SJSA1 (cell line): ENCODE results near the gene UBE2QL1. TPM values are rescaled to one million over a fixed set of nuclear protein-coding genes. Genes with fewer than 3 reads are reported as not detected.

ENCODE experiments used
- DNase-seq, 2 experiments: peaks; one replicate each; pipeline ENCODE4 v3.0.0-alpha.2; 2015 to 2020; ENCODE audit warnings: low spot score in 2 of 2, low read depth in 1 of 2
- H3K27ac ChIP-seq: fragments of 250-450 bp; sonication (Bioruptor Pico); 2 replicates; pipeline ENCODE4 v1.5.1; 2020; ENCODE audit warnings: mild to moderate bottlenecking, moderate library complexity
- H3K27me3 ChIP-seq: fragments of 250-450 bp; sonication (Bioruptor Pico); replicated peaks from 2 replicates; pipeline ENCODE4 v1.5.1; 2020; ENCODE audit warnings: mild to moderate bottlenecking, moderate library complexity
- H3K36me3 ChIP-seq: fragments of 250-450 bp; sonication (Bioruptor Pico); 2 replicates; pipeline ENCODE4 v1.5.1; 2020; ENCODE audit warnings: mild to moderate bottlenecking
- H3K4me1 ChIP-seq: fragments of 250-450 bp; sonication (Bioruptor Pico); replicated peaks from 2 replicates; pipeline ENCODE4 v1.6.1; 2021; ENCODE audit warnings: mild to moderate bottlenecking
- H3K4me3 ChIP-seq: fragments of 250-450 bp; sonication (Bioruptor Pico); 2 replicates; pipeline ENCODE4 v1.5.1; 2020; ENCODE audit warnings: mild to moderate bottlenecking
- H3K9me3 ChIP-seq: fragments of 250-450 bp; sonication (Bioruptor Pico); replicated peaks from 2 replicates; pipeline ENCODE4 v1.5.1; 2020; ENCODE audit warnings: mild to moderate bottlenecking
- total RNA-seq: library from RNA; depleted of rRNA; stranded (reverse); fragments of >200 nt; shearing (Covaris generic); gene quantifications from 2 replicates; pipeline ENCODE4 v1.2.3, GENCODE V29; 2014

The UBE2QL1 gene
- total RNA-seq, 1 experiment from 2014 or later, result not detected

- no peaks in the 10 kb centered on the region for H3K27me3 ChIP-seq
- no peaks in the 10 kb centered on the region for H3K4me1 ChIP-seq
- H3K36me3 ChIP-seq, result no peaks in the 10 kb centered on the region
- DNase-seq, result no peak
- H3K4me3 ChIP-seq, result no peak overlapping the region
- H3K27ac ChIP-seq, result no peak overlapping the region
- 0 out of 2 replicates have a peak, but pooled peaks cover 3% of the 10 kb centered on the region for H3K9me3 ChIP-seq
Observed at GRCh38 chr5:6466975-6467567, 18.4 kb downstream of the UBE2QL1 start.

- H3K36me3 ChIP-seq, result no peaks in the 10 kb centered on the region
- H3K27me3 ChIP-seq, result no peaks in the 10 kb centered on the region
- no peak overlapping the region for H3K27ac ChIP-seq
- no peaks in the 10 kb centered on the region for H3K4me1 ChIP-seq
- H3K4me3 ChIP-seq, result no peak overlapping the region
- DNase-seq, result no peak
- H3K9me3 ChIP-seq, result 0 out of 2 replicates have a peak, but pooled peaks cover 3% of the 10 kb centered on the region
Observed at GRCh38 chr5:6467591-6467990, 18.9 kb downstream of the UBE2QL1 start.

GRCh38 chr5:6468104-6468503, 19.4 kb downstream of the UBE2QL1 start:
- no peak for DNase-seq
- H3K27ac ChIP-seq, result no peak overlapping the region
- H3K4me3 ChIP-seq, result no peak overlapping the region
- no peaks in the 10 kb centered on the region for H3K27me3 ChIP-seq
- H3K4me1 ChIP-seq, result no peaks in the 10 kb centered on the region
- H3K9me3 ChIP-seq, result 0 out of 2 replicates have a peak, but pooled peaks cover 3% of the 10 kb centered on the region
- no peaks in the 10 kb centered on the region for H3K36me3 ChIP-seq

- 0 out of 2 replicates have a peak, but pooled peaks cover 3% of the 10 kb centered on the region for H3K9me3 ChIP-seq
- H3K4me3 ChIP-seq, result no peak overlapping the region
- H3K27me3 ChIP-seq, result 0 out of 2 replicates have a peak, but pooled peaks cover 4% of the 10 kb centered on the region
- H3K27ac ChIP-seq, result no peak overlapping the region
- no peak for DNase-seq
- no peaks in the 10 kb centered on the region for H3K36me3 ChIP-seq
- H3K4me1 ChIP-seq, result no peaks in the 10 kb centered on the region
Observed at GRCh38 chr5:6468870-6469269, 20.2 kb downstream of the UBE2QL1 start.

- no peak overlapping the region for H3K27ac ChIP-seq
- no peak for DNase-seq
- no peaks in the 10 kb centered on the region for H3K36me3 ChIP-seq
- H3K4me3 ChIP-seq, result no peak overlapping the region
- 0 out of 2 replicates have a peak, but pooled peaks cover 5% of the 10 kb centered on the region for H3K27me3 ChIP-seq
- H3K9me3 ChIP-seq, result 0 out of 2 replicates have a peak, but pooled peaks cover 3% of the 10 kb centered on the region
- H3K4me1 ChIP-seq, result no peaks in the 10 kb centered on the region
Observed at GRCh38 chr5:6469836-6470235, 21.2 kb downstream of the UBE2QL1 start.

GRCh38 chr5:6470672-6471071, 22.0 kb downstream of the UBE2QL1 start:
- no peaks in the 10 kb centered on the region for H3K4me1 ChIP-seq
- 0 out of 2 replicates have a peak, but pooled peaks cover 5% of the 10 kb centered on the region for H3K27me3 ChIP-seq
- H3K9me3 ChIP-seq, result 0 out of 2 replicates have a peak, but pooled peaks cover 3% of the 10 kb centered on the region
- H3K27ac ChIP-seq, result no peak overlapping the region
- no peak for DNase-seq
- no peaks in the 10 kb centered on the region for H3K36me3 ChIP-seq
- H3K4me3 ChIP-seq, result no peak overlapping the region

GRCh38 chr5:6471252-6471651, 22.6 kb downstream of the UBE2QL1 start:
- no peaks in the 10 kb centered on the region for H3K4me1 ChIP-seq

GRCh38 chr5:6472792-6473191, 24.1 kb downstream of the UBE2QL1 start:
- DNase-seq, result no peak
- no peaks in the 10 kb centered on the region for H3K36me3 ChIP-seq
- H3K9me3 ChIP-seq, result 0 out of 2 replicates have a peak, but pooled peaks cover 3% of the 10 kb centered on the region
- H3K4me1 ChIP-seq, result no peaks in the 10 kb centered on the region
- H3K27ac ChIP-seq, result no peak overlapping the region
- H3K27me3 ChIP-seq, result 0 out of 2 replicates have a peak, but pooled peaks cover 5% of the 10 kb centered on the region
- no peak overlapping the region for H3K4me3 ChIP-seq

More at GRCh38 chr5:6471252-6471651, 22.6 kb downstream of the UBE2QL1 start:
- H3K27ac ChIP-seq, result no peak overlapping the region
- H3K36me3 ChIP-seq, result no peaks in the 10 kb centered on the region
- H3K4me3 ChIP-seq, result no peak overlapping the region
- no peak for DNase-seq
- H3K27me3 ChIP-seq, result 0 out of 2 replicates have a peak, but pooled peaks cover 5% of the 10 kb centered on the region
- H3K9me3 ChIP-seq, result 0 out of 2 replicates have a peak, but pooled peaks cover 3% of the 10 kb centered on the region

GRCh38 chr5:6473284-6473683, 24.6 kb downstream of the UBE2QL1 start:
- no peaks in the 10 kb centered on the region for H3K4me1 ChIP-seq
- 0 out of 2 replicates have a peak, but pooled peaks cover 3% of the 10 kb centered on the region for H3K9me3 ChIP-seq
- DNase-seq, result no peak
- H3K27me3 ChIP-seq, result 0 out of 2 replicates have a peak, but pooled peaks cover 5% of the 10 kb centered on the region
- H3K27ac ChIP-seq, result no peak overlapping the region
- no peak overlapping the region for H3K4me3 ChIP-seq
- no peaks in the 10 kb centered on the region for H3K36me3 ChIP-seq

GRCh38 chr5:6475626-6476312, 27.1 kb downstream of the UBE2QL1 start:
- DNase-seq, result peak in 1 of 2 experiments; percentile 50
- H3K4me1 ChIP-seq, result no peaks in the 10 kb centered on the region
- no peak overlapping the region for H3K4me3 ChIP-seq
- H3K36me3 ChIP-seq, result no peaks in the 10 kb centered on the region
- H3K27ac ChIP-seq, result no peak overlapping the region
- H3K27me3 ChIP-seq, result 0 out of 2 replicates have a peak, but pooled peaks cover 5% of the 10 kb centered on the region
- H3K9me3 ChIP-seq, result 0 out of 2 replicates have a peak, but pooled peaks cover 3% of the 10 kb centered on the region

GRCh38 chr5:6476313-6476661, 27.6 kb downstream of the UBE2QL1 start:
- no peak for DNase-seq
- Histone ChIP-seq H3K27ac (no peak overlapping the region), H3K4me1 (no peaks in the 10 kb centered on the region), H3K4me3 (no peak overlapping the region), H3K36me3 (no peaks in the 10 kb centered on the region), H3K27me3 (0 out of 2 replicates have a peak, but pooled peaks cover 5% of the 10 kb centered on the region), H3K9me3 (no peaks in the 10 kb centered on the region)

GRCh38 chr5:6478793-6479192, 30.1 kb downstream of the UBE2QL1 start:
- Histone ChIP-seq H3K27ac (no peak overlapping the region), H3K4me3 (no peak overlapping the region), H3K9me3 (no peaks in the 10 kb centered on the region), H3K4me1 (no peaks in the 10 kb centered on the region), H3K36me3 (no peaks in the 10 kb centered on the region), H3K27me3 (0 out of 2 replicates have a peak, but pooled peaks cover 2% of the 10 kb centered on the region)
- DNase-seq, result no peak

- no peak overlapping the region for H3K4me3 ChIP-seq
- H3K9me3 ChIP-seq, result no peaks in the 10 kb centered on the region
- H3K36me3 ChIP-seq, result no peaks in the 10 kb centered on the region
- DNase-seq, result no peak
- H3K27ac ChIP-seq, result no peak overlapping the region
- H3K4me1 ChIP-seq, result no peaks in the 10 kb centered on the region
- H3K27me3 ChIP-seq, result 0 out of 2 replicates have a peak, but pooled peaks cover 5% of the 10 kb centered on the region
Observed at GRCh38 chr5:6480133-6481051, 31.7 kb downstream of the UBE2QL1 start.
